Psoas muscle (tissue), 8 donors: Measurements from ENCODE around the gene SPAG16. TPM values are rescaled to one million over a fixed set of nuclear protein-coding genes. Genes with fewer than 3 reads are reported as not detected.

Experiments
- ATAC-seq, 4 donors: fragments of 200-7000 bp; cut with Tn5 transposase; one replicate each; pipeline ENCODE4 v1.9.1; 2020; ENCODE audit warnings: moderate library complexity in 3 of 4, mild to moderate bottlenecking in 2 of 4
- DNase-seq, 2 donors: peaks; one replicate each; pipeline ENCODE4 v3.0.0-alpha.2; 2020
- H3K27ac ChIP-seq: fragments of 200-600 bp; one replicate; pipeline ENCODE4 v1.8.0; 2022
- H3K27me3 ChIP-seq, 3 donors: fragments of 200-600 bp in 1 of 3; one replicate each; pipeline versions ENCODE4 v1.6.1 to v1.8.0; 2013 to 2022; ENCODE audit warnings: low read length in 2 of 3, mild to moderate bottlenecking in 2 of 3, moderate library complexity in 1 of 3; ENCODE audit not compliant: insufficient read depth in 3 of 3
- H3K36me3 ChIP-seq, 2 donors: fragments of 200-600 bp in 1 of 2; one replicate each; pipeline versions ENCODE4 v1.6.1 to v1.8.0; 2013 to 2022; ENCODE audit warnings: low read depth in 1 of 2, mild to moderate bottlenecking in 1 of 2, moderate library complexity in 1 of 2; ENCODE audit not compliant: insufficient read depth in 1 of 2
- H3K4me1 ChIP-seq: fragments of 200-600 bp; one replicate; pipeline ENCODE4 v1.8.0; 2022
- H3K4me3 ChIP-seq: fragments of 200-600 bp; one replicate; pipeline ENCODE4 v1.8.0; 2022; ENCODE audit warnings: mild to moderate bottlenecking
- H3K9me3 ChIP-seq: fragments of 200-600 bp; one replicate; pipeline ENCODE4 v1.8.0; 2022
- CTCF ChIP-seq: fragments of 200-600 bp; IDR thresholded peaks from one replicate; pipeline ENCODE4 v1.8.0; 2022; ENCODE audit warnings: antibody characterized with exemption
- WGBS, 3 donors: extraction: QIAGEN DNeasy Blood & Tissue Kit; methylation state at CpG; one replicate each; pipeline versions ENCODE4 v1.1.6 to v1.1.7; 2013; 5-methylcytosine and 5-hydroxymethylcytosine counted together
- intact Hi-C, 2 donors: fragments of 100-400 bp; cut with DNase I; formaldehyde crosslinking; loops; one replicate each; pipeline versions ENCODE4 v1.11.0 to v1.14.2; 2022
- long read RNA-seq, 2 donors: library from polyadenylated mRNA; unstranded; transcript quantifications; one replicate each; pipeline ENCODE4 v2.0.0, GENCODE V29; 2021
- polyA plus RNA-seq, 3 donors: library from polyadenylated mRNA; stranded (reverse); fragments of 200-250 nt; gene quantifications; one replicate each; pipeline ENCODE4 v1.2.3, GENCODE V29; 2013
- total RNA-seq, 4 donors: library from RNA; stranded (reverse); fragmentation: NEBNext Ultra II Directional in 2 of 4; extraction: Animal tissue kit (Norgen Biotek cat#: 25700) in 2 of 4; gene quantifications; one replicate each; pipeline versions ENCODE4 v1.2.1 to v1.2.4, GENCODE V29; 2021 to 2023
- donor health status: healthy with polysubstance abuse.
- donor health status: DM: no; HTN: no; CAD: no; lungs with moderate emphysema.
- donor health status: Bipolar disorder and iron deficiency.
- donor health status: healthy.
- donor health status: DM: yes; HTN: yes; CAD: no.
- donor health status: DM: no; HTN: no; CAD: no.
- donor health status: DM: no; HTN: no; CAD: no.
- donor health status: DM: yes; HTN: yes; CAD: no.

SPAG16 gene
- total RNA-seq: 1 to 10 TPM; 4.0 to 8.7 (median 5.1) TPM
- polyA plus RNA-seq: 1 to 10 TPM; 1.6 to 4.3 (median 1.8) TPM
- long read RNA-seq, donor 1, transcript SPAG16-207 (5 exons, 1,250 nt): major isoform, 8 of 9 reads
- long read RNA-seq, donor 1, partial matches to known transcripts: 0 of 9 reads
- long read RNA-seq, donor 1, other reads (novel, unspliced or antisense): 1 of 9 reads
- long read RNA-seq, donor 2, transcript SPAG16-207 (5 exons, 1,250 nt): major isoform, 12 of 13 reads
- long read RNA-seq, donor 2, partial matches to known transcripts: 0 of 13 reads
- long read RNA-seq, donor 2, other reads (novel, unspliced or antisense): 1 of 13 reads

- H3K27ac ChIP-seq: peak within 1 kb of the TSS; percentile 53
- DNase-seq (peak; percentile 95), ATAC-seq (peak; percentile 92 to 99 (median 98))
- H3K27me3 ChIP-seq: no peaks in the 10 kb centered on the region
- TF ChIP-seq CTCF: no peak
- intact Hi-C loops: no loop called here
- WGBS, 3 donors: 1 to 2% (median 1%) methylated on average over 56 to 59 of the region's 59 CpGs
- no peaks in the 10 kb centered on the region for H3K9me3 ChIP-seq
- peak within 1 kb of the TSS; percentile 80 for H3K4me3 ChIP-seq
- H3K4me1 ChIP-seq: no peaks in the 10 kb centered on the region
- H3K36me3 ChIP-seq: no peaks in the 10 kb centered on the region
Observed at GRCh38 chr2:213284105-213285090, at the start of gene SPAG16. TSS of gene SPAG16 (plus strand) at chr2:213284464.

DNA sequence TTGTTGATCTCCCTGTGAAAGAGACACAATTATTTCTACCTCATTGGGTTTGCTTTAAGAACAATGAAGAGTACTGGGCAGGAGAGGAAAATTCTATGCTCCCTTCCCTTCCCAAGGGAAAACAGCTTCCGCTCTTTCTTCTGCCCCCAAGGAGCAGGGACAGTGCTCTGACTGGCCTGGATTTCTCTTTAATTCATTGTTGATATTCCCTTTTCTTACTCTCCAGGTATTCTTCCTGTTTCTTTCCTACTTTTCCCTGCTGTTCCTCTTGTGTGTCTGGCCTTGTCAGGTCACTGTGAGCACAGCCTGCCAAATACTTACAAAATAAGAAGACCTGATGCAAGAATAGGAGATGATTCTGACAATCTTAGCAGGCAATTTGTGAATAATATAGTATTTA lies 49.6 kb upstream of the SPAG16 start:
- intact Hi-C loops: no loop called here
- no peak for TF ChIP-seq CTCF
- 64 to 79% (median 75%) methylated on average over 1 of the region's 1 CpG for WGBS, 3 donors
- Histone ChIP-seq H3K9me3 (no peaks in the 10 kb centered on the region), H3K27me3 (no peaks in the 10 kb centered on the region), H3K4me1 (no peaks in the 10 kb centered on the region), H3K4me3 (no peak overlapping the region), H3K27ac (no peak overlapping the region), H3K36me3 (no peaks in the 10 kb centered on the region)
- no peak for DNase-seq
- ATAC-seq: no peak

DNA sequence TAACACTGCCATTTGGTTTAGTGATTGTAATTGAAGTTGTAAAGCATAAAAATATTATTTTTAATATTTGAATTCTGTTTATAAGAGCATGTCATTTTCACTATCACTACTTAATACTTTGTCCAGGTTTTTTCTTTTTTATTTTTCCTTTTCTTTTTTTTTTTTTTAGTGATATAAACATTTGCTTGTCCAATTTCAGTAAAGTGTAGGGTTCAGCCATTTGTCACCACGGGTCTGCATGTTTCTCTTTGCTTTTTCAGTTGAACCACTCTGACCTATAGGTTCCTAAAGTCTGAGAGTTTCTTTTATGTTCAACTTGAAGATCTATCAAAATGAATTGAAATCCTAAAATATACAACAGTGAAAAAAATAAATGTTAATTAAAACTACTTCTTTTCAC lies 48.5 kb upstream of the SPAG16 start:
- ATAC-seq (no peak), DNase-seq (no peak)
- H3K4me1 ChIP-seq: no peaks in the 10 kb centered on the region
- no peaks in the 10 kb centered on the region for H3K36me3 ChIP-seq
- no peak for TF ChIP-seq CTCF
- 83 to 90% (median 89%) methylated on average over 1 of the region's 1 CpG for WGBS, 3 donors
- H3K27me3 ChIP-seq: no peaks in the 10 kb centered on the region
- no peak overlapping the region for H3K4me3 ChIP-seq
- intact Hi-C loops: no loop called here
- no peak overlapping the region for H3K27ac ChIP-seq
- no peaks in the 10 kb centered on the region for H3K9me3 ChIP-seq

GRCh38 chr2:213237251-213237650 lies 47.0 kb upstream of the SPAG16 start:
- H3K9me3 ChIP-seq: no peaks in the 10 kb centered on the region
- TF ChIP-seq CTCF: no peak
- H3K4me1 ChIP-seq: no peaks in the 10 kb centered on the region
- no peak overlapping the region for H3K27ac ChIP-seq
- ATAC-seq (no peak), DNase-seq (no peak)
- 70 to 89% (median 87%) methylated on average over 1 of the region's 1 CpG for WGBS, 3 donors
- no peaks in the 10 kb centered on the region for H3K36me3 ChIP-seq
- intact Hi-C loops: no loop called here
- no peaks in the 10 kb centered on the region for H3K27me3 ChIP-seq
- H3K4me3 ChIP-seq: no peak overlapping the region
